ENCODE data around the gene SIRT6. TPM values are rescaled to one million over a fixed set of nuclear protein-coding genes. Genes with fewer than 3 reads are reported as not detected.

The SIRT6 gene
- total and polyA plus RNA-seq, 2 donors (not counting 1 experiment from before 2014, with no cell fraction given) = 27.8 to 82.2 TPM

DNA sequence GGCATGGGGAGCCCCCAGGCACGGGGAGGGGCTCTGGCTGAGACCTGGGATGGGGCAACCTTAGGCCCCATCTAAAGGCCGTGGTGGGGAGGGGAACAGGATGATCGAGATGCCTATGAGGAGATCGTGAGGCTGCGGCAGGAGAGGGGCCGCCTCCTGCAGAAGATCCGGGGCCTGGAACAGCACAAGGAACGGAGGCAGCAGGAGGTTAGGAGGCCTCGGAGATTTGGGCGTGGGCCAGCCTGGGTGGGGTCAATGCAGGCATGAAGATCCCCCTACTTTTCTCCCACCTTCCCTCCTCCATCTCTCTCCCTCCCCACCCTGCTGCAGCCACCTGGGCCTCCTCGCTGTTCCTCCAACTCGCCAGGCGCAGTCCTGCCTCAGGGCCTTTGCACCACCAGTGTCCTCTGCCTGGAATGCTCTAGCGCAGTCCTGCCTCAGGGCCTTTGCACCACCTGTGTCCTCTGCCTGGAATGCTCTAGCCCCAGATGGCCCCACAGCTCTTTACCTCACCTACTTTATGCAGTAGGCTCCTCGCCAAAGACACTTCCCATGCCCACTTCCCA is 27.9 kb upstream of the SIRT6 start:
- TF ChIP-seq EZH2 (IDR thresholded peaks at IDR 0.05; ENCODE audit: borderline replicate concordance, insufficient read depth, low read depth, low read length, poor library complexity, severe bottlenecking) = no peak
- TF ChIP-seq, protein P1, sequence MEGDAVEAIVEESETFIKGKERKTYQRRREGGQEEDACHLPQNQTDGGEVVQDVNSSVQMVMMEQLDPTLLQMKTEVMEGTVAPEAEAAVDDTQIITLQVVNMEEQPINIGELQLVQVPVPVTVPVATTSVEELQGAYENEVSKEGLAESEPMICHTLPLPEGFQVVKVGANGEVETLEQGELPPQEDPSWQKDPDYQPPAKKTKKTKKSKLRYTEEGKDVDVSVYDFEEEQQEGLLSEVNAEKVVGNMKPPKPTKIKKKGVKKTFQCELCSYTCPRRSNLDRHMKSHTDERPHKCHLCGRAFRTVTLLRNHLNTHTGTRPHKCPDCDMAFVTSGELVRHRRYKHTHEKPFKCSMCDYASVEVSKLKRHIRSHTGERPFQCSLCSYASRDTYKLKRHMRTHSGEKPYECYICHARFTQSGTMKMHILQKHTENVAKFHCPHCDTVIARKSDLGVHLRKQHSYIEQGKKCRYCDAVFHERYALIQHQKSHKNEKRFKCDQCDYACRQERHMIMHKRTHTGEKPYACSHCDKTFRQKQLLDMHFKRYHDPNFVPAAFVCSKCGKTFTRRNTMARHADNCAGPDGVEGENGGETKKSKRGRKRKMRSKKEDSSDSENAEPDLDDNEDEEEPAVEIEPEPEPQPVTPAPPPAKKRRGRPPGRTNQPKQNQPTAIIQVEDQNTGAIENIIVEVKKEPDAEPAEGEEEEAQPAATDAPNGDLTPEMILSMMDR (IDR thresholded peaks at IDR 0.05) = no peak
- intact Hi-C loops (cut with micrococcal nuclease) = no loop called here
- Histone ChIP-seq H3K4me3 (ENCODE audit: control extremely low read depth in 1 of 5, extremely low read depth in 1 of 5, insufficient read depth in 1 of 5, low read depth in 2 of 5, low read length in 4 of 5) (no peak overlapping the region), H3K4me2 (replicated peaks; ENCODE audit: low read depth, low read length, poor library complexity, severe bottlenecking) (no peak overlapping the region), H3K9me3 (ENCODE audit: control extremely low read depth in 1 of 3, control insufficient read depth in 2 of 3, insufficient read depth in 1 of 3, low read length in 2 of 3) (peaks cover 0 to 9% (median 0%) of the 10 kb centered on the region in 3 donors), H4K20me1 (ENCODE audit: control insufficient read depth, insufficient read depth, low read length, poor library complexity, severe bottlenecking) (no peaks in the 10 kb centered on the region), H3K79me2 (ENCODE audit: control insufficient read depth, insufficient read depth, low read length) (no peaks in the 10 kb centered on the region), H3K4me1 (ENCODE audit: control insufficient read depth in 2 of 2, insufficient read depth in 2 of 2, low read length in 2 of 2) (peaks cover 0 to 13% of the 10 kb centered on the region in 2 donors), H3K36me3 (replicated peaks in 1 of 2; ENCODE audit: control extremely low read depth in 1 of 2, control insufficient read depth in 1 of 2, extremely low read depth in 1 of 2, insufficient read depth in 2 of 2, low read length in 1 of 2) (no peaks in the 10 kb centered on the region), H3K27ac (ENCODE audit: low read length in 2 of 2) (no peak overlapping the region), H2AFZ (ENCODE audit: insufficient read depth, low read depth, low read length, poor library complexity, severe bottlenecking) (no peak overlapping the region), H3K9ac (ENCODE audit: low read length) (no peak overlapping the region), H3K27me3 (replicated peaks in 1 of 4; ENCODE audit: control extremely low read depth in 1 of 4, control insufficient read depth in 3 of 4, insufficient read depth in 4 of 4, low read length in 3 of 4) (peaks cover 0 to 16% (median 0%) of the 10 kb centered on the region in 4 experiments)
- ATAC-seq (ENCODE audit: low read depth) = no peak
- WGBS (ENCODE audit: insufficient coverage) = 87% methylated on average over 11 of the region's 15 CpGs
- H3K9me3 Mint-ChIP-seq (ENCODE audit: insufficient read depth) = no peaks in the 10 kb centered on the region
- ChIA-PET POLR2A (no interaction called here), CTCF (no interaction called here)
- H3K27ac Mint-ChIP-seq = no peak overlapping the region
- no peak overlapping the region for H3K4me3 Mint-ChIP-seq
- H3K4me1 Mint-ChIP-seq = peaks cover 10% of the 10 kb centered on the region
- no peaks in the 10 kb centered on the region for H3K27me3 Mint-ChIP-seq
- DNase-seq = no peak

DNA sequence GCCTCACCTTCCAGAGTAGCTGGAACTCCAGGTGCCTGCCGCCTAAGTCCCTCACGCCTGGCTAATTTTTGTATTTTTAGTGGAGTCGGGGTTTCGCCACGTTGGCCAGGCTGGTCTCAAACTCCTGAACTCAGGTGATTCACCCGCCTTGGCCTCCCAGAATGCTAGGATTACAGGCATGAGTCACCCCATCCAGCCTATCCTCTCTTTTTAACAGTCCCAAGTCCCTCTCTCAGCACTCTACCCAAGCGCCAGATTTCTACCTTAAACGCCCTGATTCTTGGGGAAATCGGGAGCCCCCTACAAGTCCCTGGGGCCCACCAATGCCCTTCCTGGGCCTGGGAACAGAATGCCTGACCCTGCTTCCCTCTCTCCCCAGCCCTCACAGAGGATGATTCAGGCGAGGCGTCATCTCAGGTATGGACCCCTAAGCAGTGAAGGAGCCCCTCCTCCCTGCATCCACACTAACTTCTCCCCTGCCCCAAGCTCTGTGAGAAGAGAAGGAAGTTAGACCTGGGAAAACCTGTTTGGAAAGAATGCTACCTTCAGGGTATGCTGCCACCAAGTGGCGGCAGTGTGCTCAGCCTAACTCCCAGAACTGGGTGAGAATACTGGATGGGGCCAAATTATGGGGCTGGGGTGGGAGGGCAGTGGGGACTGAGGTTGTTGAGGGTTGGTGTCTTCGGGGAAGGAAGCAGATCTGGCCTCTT is 26.2 kb upstream of the SIRT6 start:
- peaks cover 0 to 9% (median 0%) of the 10 kb centered on the region in 3 donors for H3K9me3 ChIP-seq (ENCODE audit: control extremely low read depth in 1 of 3, control insufficient read depth in 2 of 3, insufficient read depth in 1 of 3, low read length in 2 of 3)
- H3K36me3 ChIP-seq (replicated peaks in 1 of 2; ENCODE audit: control extremely low read depth in 1 of 2, control insufficient read depth in 1 of 2, extremely low read depth in 1 of 2, insufficient read depth in 2 of 2, low read length in 1 of 2) = no peaks in the 10 kb centered on the region
- Mint-ChIP-seq H3K4me3 (no peak overlapping the region), H3K9me3 (ENCODE audit: insufficient read depth) (no peaks in the 10 kb centered on the region), H3K27ac (no peak overlapping the region), H3K27me3 (peaks cover 3% of the 10 kb centered on the region), H3K4me1 (peaks cover 2% of the 10 kb centered on the region)
- POLR2A ChIA-PET = interaction anchor here (0.7 kb wide), 1 partner anchor 202 kb away, joined by 3 read pairs; no protein-coding TSS in a partner anchor
- TF ChIP-seq EZH2 (IDR thresholded peaks at IDR 0.05; ENCODE audit: borderline replicate concordance, insufficient read depth, low read depth, low read length, poor library complexity, severe bottlenecking) = no peak
- TF ChIP-seq, protein P1 (IDR thresholded peaks at IDR 0.05) = no peak
- no peaks in the 10 kb centered on the region for H3K79me2 ChIP-seq (ENCODE audit: control insufficient read depth, insufficient read depth, low read length)
- H3K4me1 ChIP-seq (ENCODE audit: control insufficient read depth in 2 of 2, insufficient read depth in 2 of 2, low read length in 2 of 2) = peaks cover 3 to 4% of the 10 kb centered on the region in 2 donors
- no peaks in the 10 kb centered on the region for H4K20me1 ChIP-seq (ENCODE audit: control insufficient read depth, insufficient read depth, low read length, poor library complexity, severe bottlenecking)
- intact Hi-C loops (cut with micrococcal nuclease) = no loop called here
- CTCF ChIA-PET = interaction anchor here (0.6 to 2.2 kb wide), 4 partner anchors 15 to 356 kb away, joined by 3 to 6 read pairs (median 3); partner anchors contain the start of gene EEF2
- DNase-seq (no peak), ATAC-seq (ENCODE audit: low read depth) (no peak)
- no peak overlapping the region for H3K4me3 ChIP-seq (ENCODE audit: control extremely low read depth in 1 of 5, extremely low read depth in 1 of 5, insufficient read depth in 1 of 5, low read depth in 2 of 5, low read length in 4 of 5)
- no peak overlapping the region for H3K4me2 ChIP-seq (replicated peaks; ENCODE audit: low read depth, low read length, poor library complexity, severe bottlenecking)
- H3K27ac ChIP-seq (ENCODE audit: low read length in 2 of 2) = no peak overlapping the region
- peaks cover 0 to 16% (median 0%) of the 10 kb centered on the region in 4 experiments for H3K27me3 ChIP-seq (replicated peaks in 1 of 4; ENCODE audit: control extremely low read depth in 1 of 4, control insufficient read depth in 3 of 4, insufficient read depth in 4 of 4, low read length in 3 of 4)
- 72% methylated on average over 11 of the region's 13 CpGs for WGBS (ENCODE audit: insufficient coverage)
- H2AFZ ChIP-seq (ENCODE audit: insufficient read depth, low read depth, low read length, poor library complexity, severe bottlenecking) = no peak overlapping the region
- no peak overlapping the region for H3K9ac ChIP-seq (ENCODE audit: low read length)
